GM18858 (cell line): ENCODE measurements around the gene KLHDC10.
"Not testable (repeated sequence)": the region's sequence is repeated elsewhere in the genome, so short reads cannot be mapped to it uniquely, and the experiment has no call there.

Source experiments
- ATAC-seq: cut with Tn5 transposase; IDR thresholded peaks from one replicate; pipeline ENCODE4 v1.9.1; 2021; ENCODE audit not compliant: unreplicated experiment

The KLHDC10 gene

GRCh38 chr7:130152493-130153210 lies 82.3 kb downstream of the KLHDC10 start:
- ATAC-seq, result no peak

- no peak for ATAC-seq
Measured at GRCh38 chr7:130153211-130153908, 83.0 kb downstream of the KLHDC10 start.

DNA sequence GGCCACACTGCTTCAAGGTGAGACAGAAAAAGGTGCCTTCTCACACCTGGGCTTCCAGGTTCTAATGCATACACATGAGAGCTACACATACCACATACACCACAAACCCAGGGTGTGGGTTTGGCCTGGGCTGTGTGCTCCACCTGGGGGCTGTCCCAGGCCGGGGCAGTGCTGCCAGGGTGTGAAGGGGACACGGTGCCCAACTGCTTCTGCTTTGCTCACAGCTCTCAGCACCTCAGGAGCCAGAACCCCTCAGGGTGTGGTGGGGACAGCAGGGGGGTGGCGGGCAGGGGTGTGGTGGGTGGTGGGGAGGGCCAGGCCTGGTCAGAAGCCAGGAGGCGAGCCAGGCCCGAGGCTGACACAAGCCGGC lies 83.8 kb downstream of the KLHDC10 start:
- no peak for ATAC-seq

DNA sequence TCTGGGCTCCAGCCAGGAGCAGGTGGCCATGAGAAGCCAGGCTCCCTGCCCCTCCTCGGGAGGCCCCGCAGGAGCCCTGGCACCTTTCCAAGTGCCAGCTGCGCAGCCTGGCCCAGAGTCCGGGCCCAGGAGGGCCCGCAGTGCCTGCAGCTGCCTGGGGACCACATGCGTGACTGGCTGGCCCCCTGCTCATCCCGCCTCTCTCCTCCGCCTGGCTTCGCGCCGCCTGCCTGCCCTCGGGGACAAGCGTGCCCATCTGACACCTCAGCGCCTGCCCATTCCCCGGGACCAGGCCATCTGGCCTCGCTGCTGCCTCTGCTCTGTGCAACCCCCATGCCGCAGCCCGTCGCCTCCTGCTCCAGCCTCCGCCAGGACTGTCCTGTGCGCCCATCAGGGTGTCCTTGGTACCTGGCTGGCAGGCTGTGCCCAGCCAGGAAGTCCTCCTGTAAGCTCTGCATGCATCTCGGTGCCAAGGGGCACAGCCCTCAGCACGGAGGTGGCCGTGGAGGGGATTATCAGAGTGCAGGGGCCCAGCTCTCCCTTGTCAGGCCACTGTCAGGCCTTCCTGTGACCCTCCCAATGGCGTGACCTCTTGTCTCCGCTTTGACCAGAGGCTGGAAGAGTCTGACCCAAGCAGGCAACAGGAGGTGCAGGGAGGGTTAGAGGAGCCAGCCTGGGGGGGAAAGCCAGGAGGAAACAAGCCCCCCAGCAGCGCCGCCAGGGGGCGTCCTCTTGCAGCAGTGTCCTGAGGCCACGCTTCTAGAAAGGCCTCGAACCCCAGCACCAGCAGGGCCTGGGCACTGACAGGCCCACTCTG lies 84.4 kb downstream of the KLHDC10 start:
- no peak for ATAC-seq

DNA sequence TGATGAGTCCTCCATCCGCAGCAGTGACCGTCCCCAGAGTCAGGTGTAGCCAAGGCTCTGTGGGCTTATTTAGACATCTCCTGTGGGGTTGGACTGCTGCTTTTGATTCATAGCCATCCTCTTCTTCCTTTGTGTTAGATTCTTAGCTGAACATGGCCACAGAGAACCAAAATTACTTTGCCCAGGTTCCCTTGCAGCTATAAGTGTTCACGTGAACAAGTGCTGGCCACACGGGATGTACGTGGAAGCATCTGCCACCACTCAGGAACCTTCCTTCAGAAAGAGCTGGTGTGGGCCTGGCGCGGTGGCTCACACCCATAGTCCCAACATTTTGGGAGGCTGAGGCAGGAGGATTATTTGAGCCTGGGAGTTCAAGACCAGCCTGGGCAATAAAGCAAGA lies 85.8 kb downstream of the KLHDC10 start:
- no peak for ATAC-seq

- ATAC-seq, result no peak
Measured at GRCh38 chr7:130157700-130158099, 87.4 kb downstream of the KLHDC10 start.

- no peak for ATAC-seq
Measured at GRCh38 chr7:130160023-130160422, 89.7 kb downstream of the KLHDC10 start.

DNA sequence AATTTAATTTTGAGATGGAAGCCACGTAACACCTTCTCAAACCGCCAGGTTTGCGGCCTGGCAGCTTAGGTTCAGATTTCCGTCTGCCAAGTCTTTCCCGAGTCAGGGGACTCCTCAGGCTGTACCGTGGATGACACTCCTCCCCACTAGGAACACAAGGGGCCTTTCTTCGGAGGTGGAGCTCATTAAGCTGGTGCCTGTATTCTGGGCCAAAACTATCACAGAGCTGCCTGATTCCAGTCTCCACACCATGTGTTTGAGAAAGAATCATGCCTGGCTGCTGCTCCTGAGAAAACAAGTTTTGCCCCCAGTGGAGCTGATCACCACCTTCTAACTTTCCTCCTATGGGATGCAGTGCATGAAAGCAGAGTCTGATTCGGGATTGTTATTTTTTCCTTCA lies 90.1 kb downstream of the KLHDC10 start:
- ATAC-seq, result no peak

DNA sequence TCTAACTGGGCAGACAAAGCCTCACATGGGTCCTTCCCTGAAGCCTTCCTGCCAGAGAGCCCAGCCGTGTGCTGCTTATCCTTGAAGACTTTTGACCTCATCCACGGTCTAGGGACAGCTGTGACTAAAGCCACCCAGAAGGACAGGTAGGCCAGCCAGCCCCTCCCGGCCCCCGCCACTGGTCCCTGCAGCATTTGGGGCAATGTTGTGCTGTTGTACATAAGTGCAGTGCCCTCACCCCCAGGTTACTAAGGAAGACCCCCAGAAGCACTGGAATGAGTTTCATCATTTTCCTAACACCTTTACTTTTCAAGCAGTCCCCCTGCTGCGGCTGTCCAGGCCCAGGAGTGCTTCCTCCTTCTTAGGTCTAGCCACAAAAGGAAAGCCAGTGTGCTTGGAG lies 91.9 kb downstream of the KLHDC10 start:
- ATAC-seq, result no peak

DNA sequence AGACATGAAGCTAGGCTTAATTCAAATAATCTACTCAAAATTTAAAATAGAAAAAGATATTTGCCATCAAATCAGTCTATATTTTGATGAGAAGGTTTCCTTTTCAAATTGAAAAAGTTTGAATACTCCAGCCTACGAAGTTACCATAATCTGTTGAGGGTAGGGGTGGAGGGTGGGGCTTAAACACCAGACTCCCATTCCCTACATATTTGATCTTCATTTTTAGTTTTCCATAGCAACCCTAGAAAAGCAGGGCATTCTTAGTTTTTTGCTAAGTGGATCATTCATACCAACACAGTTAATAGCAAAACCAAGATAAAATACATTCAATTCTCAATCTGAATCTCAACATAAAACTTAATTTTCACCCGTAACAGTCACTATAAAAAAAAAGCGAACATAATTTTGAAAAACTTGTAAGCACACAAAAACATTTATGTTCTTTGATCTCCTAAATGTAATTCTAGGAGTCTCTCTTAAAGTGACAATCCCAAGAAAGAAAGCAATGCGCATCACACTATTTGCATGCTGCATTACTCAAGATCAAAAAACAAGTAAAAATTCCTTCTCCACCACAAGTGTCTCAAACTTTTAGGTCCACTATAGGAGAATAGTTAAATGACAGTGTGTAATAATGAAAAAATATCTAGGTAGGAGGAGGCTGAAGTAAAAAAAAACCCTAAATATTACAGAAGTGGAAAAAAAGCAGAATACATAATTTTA lies 104.1 kb downstream of the KLHDC10 start:
- ATAC-seq, result no peak

GRCh38 chr7:130178251-130178650 lies 107.9 kb downstream of the KLHDC10 start:
- no peak for ATAC-seq

DNA sequence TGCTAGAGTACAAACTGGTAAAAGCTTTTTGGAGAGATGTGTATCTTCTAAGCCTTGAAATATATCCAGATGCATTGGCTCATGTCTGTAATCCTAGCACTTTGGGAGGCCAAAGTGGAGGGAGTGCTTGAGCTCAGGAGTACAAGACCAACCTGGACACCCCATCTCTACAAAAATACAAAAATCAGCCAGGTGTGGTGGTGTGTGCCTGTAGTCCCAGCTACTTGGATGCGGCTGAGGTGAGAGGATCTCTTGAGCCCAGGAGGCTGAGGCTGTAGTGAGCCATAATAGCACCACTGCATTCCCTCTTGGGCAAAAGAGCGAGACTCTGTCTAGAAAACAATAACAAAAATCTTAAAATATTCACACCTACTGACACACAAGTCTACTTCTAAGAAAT lies 109.3 kb downstream of the KLHDC10 start:
- ATAC-seq, result no peak

DNA sequence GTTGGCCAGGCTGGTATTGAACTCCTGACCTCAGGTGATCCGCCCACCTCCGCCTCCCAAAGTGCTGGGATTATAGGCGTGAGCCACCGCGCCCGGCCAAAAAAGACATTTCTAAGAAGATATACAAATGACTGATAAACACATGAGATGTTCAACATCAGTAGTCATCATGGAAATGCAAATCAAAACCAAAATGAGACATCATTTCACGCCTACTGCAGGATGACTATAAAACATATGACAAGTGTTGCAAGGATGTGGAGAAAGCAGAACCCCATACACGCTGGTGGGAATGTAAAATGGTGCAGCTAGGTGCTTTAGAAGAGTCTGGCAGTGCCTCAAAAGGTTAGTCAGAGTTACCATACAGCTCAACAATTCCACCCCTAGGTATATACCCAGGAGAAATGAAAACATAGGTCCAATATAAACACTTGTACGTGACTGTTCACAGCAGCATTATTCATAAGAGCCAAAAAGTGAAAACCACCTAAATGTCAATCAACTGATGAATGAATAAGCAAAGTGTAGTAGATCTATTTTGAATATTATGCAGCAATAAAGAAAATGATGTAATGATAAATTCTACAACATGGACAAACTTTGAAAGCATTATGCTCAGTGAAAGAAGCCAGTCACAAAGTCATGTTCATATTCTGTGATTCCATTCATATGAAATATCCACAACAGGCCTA lies 110.4 kb downstream of the KLHDC10 start:
- no peak for ATAC-seq

GRCh38 chr7:130181263-130181605 lies 110.9 kb downstream of the KLHDC10 start:
- no peak for ATAC-seq

DNA sequence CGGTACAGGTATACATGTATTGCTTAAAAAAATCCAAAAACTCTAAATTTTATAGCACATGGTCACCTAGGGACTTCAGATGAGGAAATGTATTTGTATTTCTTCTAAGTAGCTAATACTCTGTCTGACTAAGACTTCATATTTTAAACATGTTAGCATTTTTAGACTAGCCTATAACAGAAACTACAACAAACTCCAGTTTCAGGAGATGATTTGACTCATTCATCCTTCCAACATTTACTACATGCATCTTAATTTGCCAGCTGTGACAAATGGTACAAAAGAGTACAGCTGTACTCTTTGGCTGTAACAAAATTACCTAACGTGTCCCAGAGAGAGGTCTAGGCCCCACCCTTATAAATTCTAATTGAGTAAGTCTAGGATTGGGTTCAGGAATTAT lies 112.7 kb downstream of the KLHDC10 start:
- ATAC-seq, result peak; percentile 83

GRCh38 chr7:130184349-130184748 lies 114.0 kb downstream of the KLHDC10 start:
- ATAC-seq, result not testable (repeated sequence)
